ENCODE data around the gene FBXL16.

The FBXL16 gene

DNA sequence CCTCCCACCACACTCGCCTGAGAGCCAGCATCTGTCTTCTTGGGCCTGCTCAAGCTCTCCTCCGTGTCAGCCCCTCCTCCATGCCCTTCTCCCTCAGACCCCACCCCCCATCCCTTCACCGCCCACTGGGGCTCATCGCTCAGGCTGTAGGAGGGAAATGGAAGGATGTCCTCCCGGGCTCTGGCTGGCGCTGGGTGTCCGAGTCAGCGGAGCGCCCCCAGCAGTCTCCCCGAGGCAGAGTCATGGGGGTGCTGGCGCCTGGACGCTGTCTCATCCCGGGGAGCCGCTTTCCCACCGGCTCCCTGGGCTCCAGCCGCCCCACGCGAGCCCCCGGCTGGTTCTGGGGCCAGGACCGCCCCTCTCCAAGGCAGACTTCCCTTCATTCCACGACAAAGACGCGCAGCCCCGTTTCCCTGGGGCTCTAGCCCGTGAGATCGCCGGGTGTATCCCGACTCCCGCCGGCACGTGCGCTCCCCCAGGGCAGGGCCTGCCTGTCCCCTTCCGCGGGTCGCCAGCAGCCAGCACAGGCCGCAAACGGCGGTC, 14.9 kb upstream of the FBXL16 start:
- peak overlapping the region; percentile 91 for H2AFZ ChIP-seq (ENCODE audit: low read length)
- H3K9me2 ChIP-seq (replicated peaks; ENCODE audit: insufficient read depth, low read length), result no peaks in the 10 kb centered on the region
- no peaks in the 10 kb centered on the region for H3K9me3 ChIP-seq (replicated peaks; ENCODE audit: insufficient read depth, low read length)
- peak overlapping the region; percentile 74 for H3K27ac ChIP-seq (ENCODE audit: low read length)
- no peaks in the 10 kb centered on the region for H3K36me3 ChIP-seq (replicated peaks; ENCODE audit: insufficient read depth, low read length)
- peak overlapping the region; percentile 95 for H3K4me3 ChIP-seq (ENCODE audit: low read length)
- H3K27me3 ChIP-seq (replicated peaks; ENCODE audit: insufficient read depth, low read length), result peaks cover 25% of the 10 kb centered on the region
- DNase-seq, result peak; percentile 68
- peaks cover 10% of the 10 kb centered on the region; the same call in 1 of the 2 replicates for H3F3A ChIP-seq (ENCODE audit: insufficient read depth, low read length)
- TF ChIP-seq, protein P1, sequence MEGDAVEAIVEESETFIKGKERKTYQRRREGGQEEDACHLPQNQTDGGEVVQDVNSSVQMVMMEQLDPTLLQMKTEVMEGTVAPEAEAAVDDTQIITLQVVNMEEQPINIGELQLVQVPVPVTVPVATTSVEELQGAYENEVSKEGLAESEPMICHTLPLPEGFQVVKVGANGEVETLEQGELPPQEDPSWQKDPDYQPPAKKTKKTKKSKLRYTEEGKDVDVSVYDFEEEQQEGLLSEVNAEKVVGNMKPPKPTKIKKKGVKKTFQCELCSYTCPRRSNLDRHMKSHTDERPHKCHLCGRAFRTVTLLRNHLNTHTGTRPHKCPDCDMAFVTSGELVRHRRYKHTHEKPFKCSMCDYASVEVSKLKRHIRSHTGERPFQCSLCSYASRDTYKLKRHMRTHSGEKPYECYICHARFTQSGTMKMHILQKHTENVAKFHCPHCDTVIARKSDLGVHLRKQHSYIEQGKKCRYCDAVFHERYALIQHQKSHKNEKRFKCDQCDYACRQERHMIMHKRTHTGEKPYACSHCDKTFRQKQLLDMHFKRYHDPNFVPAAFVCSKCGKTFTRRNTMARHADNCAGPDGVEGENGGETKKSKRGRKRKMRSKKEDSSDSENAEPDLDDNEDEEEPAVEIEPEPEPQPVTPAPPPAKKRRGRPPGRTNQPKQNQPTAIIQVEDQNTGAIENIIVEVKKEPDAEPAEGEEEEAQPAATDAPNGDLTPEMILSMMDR (IDR thresholded peaks at IDR 0.05; ENCODE audit: low read length), result peak; percentile 24
- no peak for TF ChIP-seq EZH2 (optimal IDR thresholded peaks at IDR 0.05; ENCODE audit: low read depth, low read length)
- H3K9ac ChIP-seq (ENCODE audit: low read length), result peak overlapping the region; percentile 87
- peaks cover 9% of the 10 kb centered on the region; the same call in 1 of the 2 replicates for H3K4me1 ChIP-seq (ENCODE audit: low read length)
- H4K20me1 ChIP-seq (ENCODE audit: insufficient read depth, low read length), result no peaks in the 10 kb centered on the region
- peaks cover 9% of the 10 kb centered on the region; the same call in 1 of the 2 replicates for H3K79me2 ChIP-seq (ENCODE audit: low read length)
- H3K4me2 ChIP-seq (ENCODE audit: low read depth, low read length), result peak overlapping the region; percentile 95

DNA sequence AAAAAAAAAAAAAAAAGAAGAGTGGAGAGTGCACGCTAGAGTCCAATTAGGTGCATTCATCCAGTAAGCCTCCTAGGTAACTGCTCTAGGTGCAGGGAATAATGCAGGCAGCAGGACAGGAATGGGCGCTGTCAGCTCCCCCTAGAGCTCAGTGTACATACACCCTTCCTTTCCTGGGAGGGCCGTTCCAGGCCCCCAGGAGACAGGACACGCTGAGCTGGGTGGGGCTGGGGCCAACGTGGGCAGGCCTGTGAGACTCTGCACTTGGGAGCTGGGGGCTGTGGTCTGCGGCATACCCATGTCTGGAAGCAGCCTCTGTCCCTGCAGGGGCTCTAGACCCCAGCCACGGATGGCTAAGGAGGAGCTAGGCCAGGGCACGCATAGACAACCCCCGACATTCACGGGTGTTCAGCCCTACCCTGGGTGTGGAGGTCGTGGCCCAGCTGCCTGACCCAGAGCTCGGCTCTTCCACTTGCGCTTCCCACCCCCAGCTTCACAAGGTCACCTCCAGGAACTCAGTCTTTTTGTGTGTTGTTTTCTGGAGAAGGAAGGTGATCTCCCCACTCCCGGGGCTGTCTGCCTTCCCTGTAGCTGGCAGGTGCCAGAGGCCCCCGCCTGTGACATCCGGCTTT, 14.3 kb upstream of the FBXL16 start:
- peak overlapping the region; percentile 95 for H3K4me3 ChIP-seq (ENCODE audit: low read length)
- H4K20me1 ChIP-seq (ENCODE audit: insufficient read depth, low read length), result no peaks in the 10 kb centered on the region
- peak overlapping the region; percentile 91 for H2AFZ ChIP-seq (ENCODE audit: low read length)
- peaks cover 9% of the 10 kb centered on the region; the same call in 1 of the 2 replicates for H3K79me2 ChIP-seq (ENCODE audit: low read length)
- H3K4me2 ChIP-seq (ENCODE audit: low read depth, low read length), result peak overlapping the region; percentile 95
- peaks cover 9% of the 10 kb centered on the region; the same call in 1 of the 2 replicates for H3K4me1 ChIP-seq (ENCODE audit: low read length)
- peak overlapping the region; percentile 87; the same call in 1 of the 2 replicates for H3K9ac ChIP-seq (ENCODE audit: low read length)
- H3K9me3 ChIP-seq (replicated peaks; ENCODE audit: insufficient read depth, low read length), result no peaks in the 10 kb centered on the region
- DNase-seq, result no peak
- H3F3A ChIP-seq (ENCODE audit: insufficient read depth, low read length), result peaks cover 10% of the 10 kb centered on the region; the same call in 1 of the 2 replicates
- peaks cover 25% of the 10 kb centered on the region for H3K27me3 ChIP-seq (replicated peaks; ENCODE audit: insufficient read depth, low read length)
- TF ChIP-seq EZH2phosphoT487 (IDR thresholded peaks at IDR 0.05; ENCODE audit: low read length) (no peak), EZH2 (optimal IDR thresholded peaks at IDR 0.05; ENCODE audit: low read depth, low read length) (no peak)
- TF ChIP-seq, protein P1 (IDR thresholded peaks at IDR 0.05; ENCODE audit: low read length), result peak; percentile 23
- H3K9me2 ChIP-seq (replicated peaks; ENCODE audit: insufficient read depth, low read length), result no peaks in the 10 kb centered on the region
- no peaks in the 10 kb centered on the region for H3K36me3 ChIP-seq (replicated peaks; ENCODE audit: insufficient read depth, low read length)
- peak overlapping the region; percentile 74; the same call in 1 of the 2 replicates for H3K27ac ChIP-seq (ENCODE audit: low read length)

DNA sequence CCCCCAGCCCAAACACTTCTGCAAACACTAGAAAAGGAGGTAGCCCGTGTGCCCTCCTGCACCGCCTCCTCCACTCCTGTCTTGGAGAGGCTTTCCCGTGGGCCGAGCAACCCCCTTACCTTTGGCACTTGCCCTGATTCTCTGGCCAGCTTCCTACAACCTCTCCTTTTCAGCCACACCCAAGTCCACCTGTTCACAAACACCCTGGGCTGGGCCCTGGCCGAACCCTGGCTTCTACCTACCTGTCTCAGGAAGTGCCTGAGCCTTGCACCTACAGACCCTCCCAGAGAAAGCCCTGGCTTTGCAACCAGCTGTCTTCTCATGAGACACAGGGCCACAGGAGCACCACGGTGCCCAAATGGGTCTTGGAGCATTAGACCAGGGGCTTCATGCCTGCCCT, 13.3 kb upstream of the FBXL16 start:
- Histone ChIP-seq H3K4me1 (ENCODE audit: low read length) (peaks cover 16% of the 10 kb centered on the region; the same call in 1 of the 2 replicates), H3K4me3 (ENCODE audit: low read length) (no peak overlapping the region), H3K27ac (ENCODE audit: low read length) (no peak overlapping the region), H3K79me2 (ENCODE audit: low read length) (peaks cover 9% of the 10 kb centered on the region; the same call in 1 of the 2 replicates), H3K27me3 (replicated peaks; ENCODE audit: insufficient read depth, low read length) (peaks cover 25% of the 10 kb centered on the region), H4K20me1 (ENCODE audit: insufficient read depth, low read length) (no peaks in the 10 kb centered on the region), H3K9me2 (replicated peaks; ENCODE audit: insufficient read depth, low read length) (no peaks in the 10 kb centered on the region), H3K9me3 (replicated peaks; ENCODE audit: insufficient read depth, low read length) (no peaks in the 10 kb centered on the region), H3K36me3 (replicated peaks; ENCODE audit: insufficient read depth, low read length) (no peaks in the 10 kb centered on the region), H3K9ac (ENCODE audit: low read length) (no peak overlapping the region), H2AFZ (ENCODE audit: low read length) (no peak overlapping the region), H3K4me2 (ENCODE audit: low read depth, low read length) (no peak overlapping the region), H3F3A (ENCODE audit: insufficient read depth, low read length) (peaks cover 10% of the 10 kb centered on the region; the same call in 1 of the 2 replicates)
- TF ChIP-seq EZH2 (optimal IDR thresholded peaks at IDR 0.05; ENCODE audit: low read depth, low read length), result no peak
- TF ChIP-seq EZH2phosphoT487 (IDR thresholded peaks at IDR 0.05; ENCODE audit: low read length), result no peak
- TF ChIP-seq, protein P1 (IDR thresholded peaks at IDR 0.05; ENCODE audit: low read length), result no peak
- no peak for DNase-seq
